GM18861 (cell line): ENCODE results near the gene SH3D19.
"Not testable (repeated sequence)": the region's sequence is repeated elsewhere in the genome, so short reads cannot be mapped to it uniquely, and the experiment has no call there.

ENCODE experiments used
- ATAC-seq: cut with Tn5 transposase; IDR thresholded peaks from one replicate; pipeline ENCODE4 v1.9.1; 2021; ENCODE audit not compliant: unreplicated experiment

Gene SH3D19

DNA sequence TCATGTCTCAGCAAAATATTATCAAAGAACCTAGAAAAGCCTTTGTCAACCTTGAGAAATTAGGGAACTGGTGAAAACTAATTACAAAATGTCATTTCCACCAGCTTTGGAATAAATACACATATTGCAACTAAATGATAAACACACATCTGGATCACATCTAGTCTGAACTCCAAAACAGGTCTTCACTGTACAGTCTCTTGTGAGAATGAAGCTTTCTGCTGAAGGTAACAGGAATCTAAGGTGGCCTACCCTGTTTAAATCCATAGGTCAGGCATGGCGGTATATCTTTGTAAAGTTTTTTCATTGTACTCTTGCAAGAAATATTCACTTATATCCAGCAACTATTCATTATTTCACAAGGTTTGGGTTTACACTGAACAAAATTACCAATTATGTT is 1.7 kb downstream of the SH3D19 start:
- no peak for ATAC-seq

DNA sequence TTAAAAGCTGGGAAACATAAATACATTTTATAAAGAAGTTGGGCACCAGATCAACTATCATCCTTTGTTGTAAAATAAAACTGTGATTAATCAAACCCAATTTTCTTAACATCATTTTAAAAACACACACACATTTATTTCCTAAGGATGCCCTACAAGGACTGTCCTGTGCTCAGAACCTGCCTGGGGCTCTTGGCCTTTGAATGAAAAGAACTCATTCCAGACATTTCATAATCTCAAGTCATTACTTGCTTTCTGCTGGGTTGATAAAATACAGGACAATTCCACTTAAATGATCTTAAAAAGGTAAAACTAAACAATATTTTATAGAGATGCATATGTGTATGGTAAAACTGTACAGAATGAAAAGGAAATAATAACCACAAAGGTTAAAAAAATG is 2.8 kb downstream of the SH3D19 start:
- no peak for ATAC-seq

DNA sequence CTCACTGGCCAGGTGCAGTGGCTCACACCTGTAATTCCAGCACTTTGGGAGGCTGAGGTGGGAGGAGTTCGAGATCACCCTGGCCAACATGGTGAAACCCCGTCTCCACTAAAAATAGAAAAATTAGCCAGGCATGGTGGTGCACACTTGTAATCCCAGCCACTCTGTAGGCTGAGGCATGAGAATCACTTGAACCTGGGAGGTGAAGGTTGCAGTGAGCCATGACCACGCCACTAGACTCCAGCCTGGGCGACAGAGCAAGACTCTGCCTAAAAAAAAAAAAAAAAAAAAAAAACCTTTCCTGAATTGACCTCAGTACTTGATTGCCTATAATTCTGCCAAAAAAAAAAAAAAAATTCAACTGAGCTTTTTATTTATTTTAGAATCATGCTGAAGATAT is 3.2 kb downstream of the SH3D19 start:
- ATAC-seq = not testable (repeated sequence)

GRCh38 chr4:151321586-151321985 is 3.8 kb downstream of the SH3D19 start:
- ATAC-seq = no peak

- ATAC-seq = no peak
Measured at GRCh38 chr4:151319490-151319889, 5.9 kb downstream of the SH3D19 start.

DNA sequence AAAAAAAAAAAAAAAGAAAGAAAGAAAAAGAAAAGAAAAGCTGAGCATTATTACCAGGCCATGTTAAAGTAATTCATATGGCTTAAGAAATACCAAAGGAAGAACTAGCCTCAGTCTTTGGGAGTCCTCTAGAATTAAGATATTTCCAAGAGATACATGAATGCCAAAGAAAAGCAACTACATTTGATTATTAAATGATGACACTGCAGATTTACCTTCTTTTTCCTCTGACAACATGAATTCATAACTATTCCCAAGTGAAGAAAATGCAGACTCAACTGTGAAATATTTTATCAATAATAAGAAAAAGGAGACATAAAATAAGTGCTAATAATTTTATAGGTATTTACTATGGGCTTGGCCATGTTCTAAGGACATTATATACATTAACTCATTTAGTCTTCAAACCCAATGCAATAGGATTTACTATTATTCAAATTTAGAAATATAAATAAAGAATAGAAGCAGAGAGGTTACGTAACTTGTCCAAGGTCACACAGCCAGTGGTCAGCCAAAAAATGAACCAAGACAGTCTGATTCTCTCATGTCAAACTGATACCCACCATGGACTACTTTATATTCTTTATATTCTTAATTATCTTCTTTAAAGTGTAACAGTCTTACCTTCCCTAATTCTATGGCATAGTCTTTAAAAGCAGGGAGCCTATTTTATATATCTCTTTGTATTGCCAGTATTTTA is 6.9 kb downstream of the SH3D19 start:
- ATAC-seq = no peak

DNA sequence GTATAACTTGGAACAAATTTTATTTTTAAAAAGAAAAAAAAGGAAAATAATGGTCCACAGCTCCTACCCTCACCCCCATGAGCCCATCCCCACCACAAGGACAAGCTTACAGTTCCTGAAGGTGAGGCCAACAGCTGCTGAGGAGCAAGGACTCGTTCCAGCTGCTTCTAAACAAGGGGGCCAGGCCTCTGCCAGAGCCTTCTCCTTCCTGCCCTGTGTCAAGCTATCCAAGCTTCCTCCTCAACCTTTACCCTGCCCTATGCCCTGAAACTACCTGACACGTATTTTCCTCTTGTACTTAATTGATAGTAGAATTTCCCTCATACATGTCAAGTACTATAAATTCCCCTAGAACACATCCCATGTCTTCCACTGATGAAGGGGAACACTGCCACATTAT is 8.8 kb downstream of the SH3D19 start:
- ATAC-seq = no peak

DNA sequence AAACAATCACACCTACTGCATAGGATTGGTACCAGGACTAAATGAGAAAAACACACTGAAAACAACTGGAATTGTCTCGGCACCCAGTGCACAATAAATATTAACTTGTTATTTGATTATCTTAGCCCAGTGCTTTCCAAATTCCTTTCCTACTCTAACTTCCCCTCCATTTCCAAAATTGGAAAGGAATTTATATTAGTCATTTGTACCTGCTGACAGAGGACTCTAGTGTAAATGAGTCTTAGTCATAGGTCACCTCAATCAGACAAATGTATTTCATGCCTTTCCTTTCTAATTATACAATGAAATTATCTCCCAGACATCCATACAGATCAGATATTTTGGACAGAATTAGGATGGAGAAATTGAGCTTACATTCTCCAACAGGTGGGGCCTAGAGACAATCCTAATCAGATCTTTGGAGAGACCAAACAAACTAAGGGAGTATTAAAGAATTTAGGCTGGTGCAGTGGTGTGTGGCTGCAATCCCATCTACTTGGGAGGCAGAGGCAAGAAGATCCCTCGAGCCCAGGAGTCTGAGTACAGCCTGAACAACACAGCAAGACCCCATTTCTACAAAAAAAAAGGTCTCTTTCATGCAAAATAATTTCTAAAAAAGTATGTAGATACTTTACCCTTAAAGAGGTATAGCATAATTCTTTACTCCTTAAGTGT is 10.1 kb downstream of the SH3D19 start:
- no peak for ATAC-seq

GRCh38 chr4:151314479-151314878 is 10.9 kb downstream of the SH3D19 start:
- ATAC-seq = no peak

DNA sequence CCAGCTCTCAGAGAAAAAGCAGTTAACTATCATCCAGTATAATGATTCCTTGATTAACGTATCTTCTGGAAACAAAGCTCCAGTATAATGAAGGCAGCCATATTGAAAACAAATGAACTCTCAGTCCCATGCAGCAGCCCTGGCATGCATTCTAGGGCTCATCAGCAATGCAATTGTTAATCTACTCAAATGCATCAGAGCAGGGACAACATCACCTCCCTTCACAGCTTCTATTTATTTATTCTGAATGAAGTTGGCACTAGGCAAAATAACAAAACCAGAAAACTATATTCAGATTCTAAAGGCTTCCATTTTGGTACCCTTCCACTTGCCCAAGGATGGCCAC is 11.4 kb downstream of the SH3D19 start:
- ATAC-seq = no peak

DNA sequence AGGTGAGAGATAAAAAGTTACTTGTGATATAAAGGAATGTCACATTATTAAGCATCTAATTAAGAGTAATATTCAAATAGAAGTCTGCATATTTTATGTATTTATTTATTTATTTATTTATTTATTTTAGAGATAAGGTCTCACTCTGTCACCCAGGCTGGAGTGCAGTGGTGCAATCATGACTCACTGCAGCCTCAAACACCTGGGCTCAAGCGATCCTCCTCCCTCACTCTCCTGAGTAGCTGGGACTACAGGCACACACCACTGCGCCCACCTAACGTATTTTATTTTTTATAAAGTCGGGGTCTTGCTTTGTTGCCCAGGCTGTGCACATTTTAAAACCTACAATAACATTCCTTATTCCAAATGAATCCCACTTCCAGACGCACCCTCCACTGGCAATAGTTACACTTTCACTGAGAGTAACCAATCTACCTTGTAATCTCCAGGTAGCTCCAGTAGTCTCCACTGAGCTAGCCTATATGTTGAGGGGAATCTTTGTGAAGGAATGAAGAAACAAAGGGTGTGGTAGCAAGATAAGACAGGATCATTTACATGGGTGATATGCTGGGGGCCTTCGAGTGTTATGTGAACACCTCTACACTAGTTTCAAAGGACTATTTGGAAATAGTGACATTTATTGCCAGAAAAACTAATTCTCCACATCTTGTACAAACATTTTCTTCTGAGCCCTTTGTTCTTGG is 11.9 kb downstream of the SH3D19 start:
- no peak for ATAC-seq

- no peak for ATAC-seq
Measured at GRCh38 chr4:151310124-151310728, 15.2 kb downstream of the SH3D19 start.

GRCh38 chr4:151304755-151305154 is 20.6 kb downstream of the SH3D19 start:
- ATAC-seq = peak; percentile 75

DNA sequence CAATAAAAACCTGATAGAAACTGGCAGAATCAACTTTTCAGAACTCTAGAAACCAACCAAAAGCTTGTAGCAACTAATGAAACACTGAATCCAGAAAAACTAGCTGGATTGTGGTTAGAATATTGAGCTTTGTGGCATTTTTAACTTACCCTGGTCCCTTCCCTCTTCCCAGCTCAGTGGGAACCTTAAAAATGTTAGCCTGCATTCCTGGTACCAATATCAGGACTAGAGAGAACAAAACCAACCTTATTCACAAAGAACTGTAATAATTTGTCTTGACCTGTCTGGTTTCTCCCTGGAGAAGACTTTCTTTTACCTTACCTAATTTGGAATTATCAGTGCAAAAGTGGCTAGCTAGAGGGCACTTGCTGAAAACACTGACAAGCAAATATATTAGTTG is 21.2 kb downstream of the SH3D19 start:
- no peak for ATAC-seq

GRCh38 chr4:151302432-151302831 is 23.0 kb downstream of the SH3D19 start:
- ATAC-seq = no peak

- ATAC-seq = no peak
Measured at GRCh38 chr4:151297170-151297569, 28.2 kb downstream of the SH3D19 start.

- no peak for ATAC-seq
Measured at GRCh38 chr4:151296227-151296626, 29.2 kb downstream of the SH3D19 start.

GRCh38 chr4:151294833-151295496 is 30.4 kb downstream of the SH3D19 start:
- ATAC-seq = no peak

DNA sequence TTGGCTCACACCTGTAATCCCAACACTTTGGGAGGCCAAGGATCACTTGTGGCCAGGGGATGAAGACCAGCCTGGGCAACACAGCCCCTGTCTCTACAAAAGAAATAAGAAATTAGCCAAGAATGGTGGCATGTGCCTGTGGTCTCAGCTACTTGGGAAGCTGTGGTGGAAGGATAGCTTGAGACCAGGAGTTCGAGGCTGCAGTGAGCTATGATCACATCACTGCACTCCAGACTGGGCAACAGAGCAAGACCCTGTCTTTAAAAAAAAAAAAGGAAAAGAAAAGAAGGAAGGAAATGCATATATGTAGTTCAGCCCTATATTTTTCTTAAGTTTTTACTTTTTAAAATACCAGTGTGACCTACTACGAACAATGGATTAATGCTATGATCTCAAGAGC is 33.4 kb downstream of the SH3D19 start:
- ATAC-seq = no peak

GRCh38 chr4:151291485-151291884 is 33.9 kb downstream of the SH3D19 start:
- ATAC-seq = no peak

- no peak for ATAC-seq
Measured at GRCh38 chr4:151287409-151287808, 38.0 kb downstream of the SH3D19 start.
